Fibroblast of the aortic adventitia (primary cell): Measurements from ENCODE around the gene LDAH. TPM values are rescaled to one million over a fixed set of nuclear protein-coding genes. Genes with fewer than 3 reads are reported as not detected.
A peak's percentile ranks its signal among the peaks of the same experiment; 100 is the strongest.

ENCODE experiments used
- DNase-seq: peaks from one replicate; pipeline ENCODE4 v3.0.0-alpha.2; 2010; ENCODE audit warnings: low read depth
- H3K4me3 ChIP-seq: 2 replicates; pipeline ENCODE4 v1.5.1; 2011; ENCODE audit warnings: low read depth, mild to moderate bottlenecking, control low read depth, low read length, moderate library complexity
- CTCF ChIP-seq: IDR thresholded peaks from 2 replicates; pipeline ENCODE4 v1.5.1; 2011; ENCODE audit warnings: mild to moderate bottlenecking, low read length, control low read depth, inconsistent platforms; ENCODE audit not compliant: insufficient read depth
- total RNA-seq: library from RNA; depleted of rRNA; stranded (reverse); fragments of >200 nt; gene quantifications from 2 replicates; pipeline ENCODE4 v1.2.3, GENCODE V29; 2012; ENCODE audit warnings: low replicate concordance

Gene LDAH
- total RNA-seq, 1 donor = 21.8 TPM

DNA sequence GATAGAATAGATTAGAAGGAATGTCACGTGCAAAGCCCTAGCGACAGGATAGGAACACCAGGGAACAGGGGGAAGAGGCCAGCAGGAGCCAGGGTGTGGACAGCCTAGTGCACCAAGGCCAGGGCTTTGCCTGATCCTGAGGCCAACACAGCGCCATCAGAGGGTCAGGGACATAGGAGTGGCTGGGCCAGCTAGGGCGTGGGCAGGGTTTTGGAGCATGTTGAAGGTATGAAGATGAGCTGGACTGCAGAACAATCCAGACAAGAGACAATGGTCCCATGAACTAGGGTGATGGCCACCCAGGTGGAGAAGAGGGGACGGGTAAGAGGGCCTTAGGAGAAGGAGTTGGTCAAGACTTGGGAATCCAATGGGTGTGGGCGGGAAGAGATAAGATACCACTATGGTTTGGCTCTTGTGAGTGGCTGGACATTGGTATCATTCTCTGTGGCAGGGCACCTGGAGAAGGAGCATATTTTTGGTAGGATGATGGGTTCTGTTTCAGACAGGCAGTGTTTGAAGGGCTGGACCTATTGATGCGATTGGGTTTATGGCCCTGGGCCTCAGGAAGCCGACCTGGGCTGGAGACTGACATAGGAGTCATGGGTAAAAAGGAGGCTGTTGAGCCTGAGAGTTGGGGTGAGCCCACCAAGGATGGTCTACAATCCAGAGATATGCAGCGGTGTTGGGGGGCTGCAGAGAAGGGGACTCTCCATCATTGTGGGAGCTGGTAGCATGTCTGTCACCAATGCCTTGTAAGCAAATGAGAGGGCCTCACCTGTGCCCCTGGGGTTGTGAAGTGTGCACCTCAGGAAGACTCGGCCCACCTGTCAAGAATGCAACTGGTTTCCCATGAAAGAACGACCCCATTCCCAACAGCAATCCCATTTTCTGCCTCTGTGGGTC, 170.0 kb downstream of the LDAH start:
- no peak for TF ChIP-seq CTCF
- H3K4me3 ChIP-seq = no peak overlapping the region
- no peak for DNase-seq

- H3K4me3 ChIP-seq = no peak overlapping the region
- no peak for TF ChIP-seq CTCF
- DNase-seq = no peak
Measured at GRCh38 chr2:20652141-20652540, 170.8 kb downstream of the LDAH start.

DNA sequence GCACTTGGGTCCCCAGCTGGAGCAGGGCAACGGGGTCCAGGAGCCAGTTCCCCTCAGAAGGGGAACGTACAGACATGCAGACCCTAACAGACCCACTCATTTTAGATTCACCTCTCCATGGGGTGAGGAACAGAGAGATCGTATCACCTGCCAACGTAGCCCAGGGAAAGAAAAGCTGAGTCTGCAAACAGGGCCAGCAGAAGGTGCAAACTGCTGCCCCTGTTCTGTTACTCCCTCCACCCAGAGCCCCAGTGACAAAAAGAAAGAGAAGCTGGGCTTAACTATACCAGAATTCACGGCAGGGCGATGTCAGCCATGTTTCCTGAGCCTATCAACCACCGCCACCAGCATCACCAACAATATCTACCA, 171.2 kb downstream of the LDAH start:
- DNase-seq = no peak
- no peak overlapping the region for H3K4me3 ChIP-seq
- TF ChIP-seq CTCF = no peak

DNA sequence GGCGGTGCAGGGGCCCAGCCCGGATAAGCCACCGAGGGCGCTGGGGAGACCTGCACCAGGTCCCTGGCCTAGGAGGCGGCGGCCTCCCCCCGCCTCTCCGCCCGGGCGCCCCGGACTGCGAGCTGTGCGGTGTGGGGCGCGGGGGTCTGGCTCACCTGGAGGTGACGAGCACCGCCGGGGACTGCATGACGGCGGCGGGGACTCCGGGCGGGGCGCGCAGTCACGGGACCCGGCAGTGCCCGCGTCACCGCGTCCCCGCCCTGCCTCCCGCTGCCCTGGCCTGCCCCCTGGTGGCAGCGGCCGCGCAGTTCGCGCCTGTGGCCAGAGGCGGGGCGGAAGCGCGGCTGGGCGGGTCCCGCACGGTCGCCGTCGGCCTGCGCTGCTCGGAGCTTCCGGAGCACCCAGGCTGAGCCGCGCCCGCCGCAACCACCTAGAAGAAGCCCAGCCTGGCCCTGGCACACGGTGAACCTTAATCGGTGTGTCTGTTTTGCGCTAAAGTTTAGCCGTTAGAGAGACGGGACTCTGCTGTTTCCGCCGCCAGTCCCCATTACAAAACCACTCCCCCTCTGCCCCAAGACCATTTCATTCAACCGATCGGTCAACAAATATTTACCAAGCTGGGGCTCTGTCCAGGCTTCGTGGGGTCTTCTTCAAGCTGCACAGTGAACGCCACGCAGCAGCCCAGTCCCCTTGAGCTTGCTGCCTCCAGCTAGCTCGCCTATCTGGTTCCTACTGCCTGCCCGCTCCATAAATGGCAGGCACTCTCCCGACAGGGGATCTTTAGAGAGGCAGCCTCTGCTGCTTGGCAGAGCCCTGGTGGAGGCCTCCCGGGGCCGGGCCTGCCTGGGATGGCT, 171.8 kb downstream of the LDAH start, which contains the start of gene HS1BP3:
HS1BP3 (minus strand) TSS at position 222 of the 854 bp plus-strand sequence; CDS start at position 187, 35 bp downstream.
- TF ChIP-seq CTCF = peak; percentile 61
- peak within 1 kb of the TSS; percentile 80 for H3K4me3 ChIP-seq
- peak; percentile 65 for DNase-seq

GRCh38 chr2:20650393-20650876, 172.5 kb downstream of the LDAH start:
- peak; percentile 40 for DNase-seq
- TF ChIP-seq CTCF = peak; percentile 17
- peak overlapping the region; percentile 80 for H3K4me3 ChIP-seq

DNA sequence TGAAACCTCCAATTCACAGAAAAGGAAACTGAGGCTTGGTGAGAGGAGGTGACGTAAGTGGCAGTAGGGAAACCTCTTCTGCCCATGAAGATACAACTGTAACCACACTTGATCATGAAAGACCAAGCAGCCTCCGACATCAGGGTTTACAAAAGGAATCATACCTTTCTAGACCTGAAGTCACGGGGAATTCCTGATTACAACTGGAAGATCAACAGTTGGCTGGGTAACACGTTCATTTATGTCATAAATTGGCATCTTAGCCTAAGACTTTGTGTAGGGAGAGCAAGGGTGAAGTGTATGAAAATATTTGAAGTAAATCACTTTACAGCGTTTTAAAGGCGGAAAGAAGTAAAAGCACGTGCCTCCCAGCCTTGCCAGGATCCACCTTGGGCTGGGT, 172.9 kb downstream of the LDAH start:
- DNase-seq = no peak
- H3K4me3 ChIP-seq = peak overlapping the region; percentile 80
- no peak for TF ChIP-seq CTCF
